Parathyroid adenoma (tissue), 2 donors: ENCODE data around the gene COLEC12.

ENCODE experiments used
- H2AFZ ChIP-seq: fragments of 300-600 bp; sonication (generic); one replicate; pipeline ENCODE4 v1.7.0; 2017; ENCODE audit warnings: antibody characterized with exemption, mild to moderate bottlenecking
- H3K27ac ChIP-seq: fragments of 300-600 bp; sonication (generic); one replicate; pipeline ENCODE4 v1.7.0; 2017
- H3K27me3 ChIP-seq: fragments of 300-600 bp; sonication (generic); one replicate; pipeline ENCODE4 v1.7.0; 2017; ENCODE audit warnings: low read length; ENCODE audit not compliant: control insufficient read depth, insufficient read depth
- H3K36me3 ChIP-seq: fragments of 300-600 bp; sonication (generic); one replicate; pipeline ENCODE4 v1.7.0; 2017; ENCODE audit warnings: low read length; ENCODE audit not compliant: control insufficient read depth, insufficient read depth
- H3K4me1 ChIP-seq: fragments of 300-600 bp; sonication (generic); one replicate; pipeline ENCODE4 v1.7.0; 2017; ENCODE audit warnings: control low read depth
- H3K4me2 ChIP-seq: fragments of 300-600 bp; sonication (generic); one replicate; pipeline ENCODE4 v1.7.0; 2017; ENCODE audit warnings: low read length
- H3K4me3 ChIP-seq: fragments of 300-600 bp; sonication (generic); one replicate; pipeline ENCODE4 v1.7.0; 2017; ENCODE audit warnings: low read depth, low read length
- H3K79me2 ChIP-seq: fragments of 300-600 bp; sonication (generic); one replicate; pipeline ENCODE4 v1.7.0; 2017; ENCODE audit warnings: control low read depth
- H3K9ac ChIP-seq: fragments of 300-600 bp; sonication (generic); one replicate; pipeline ENCODE4 v1.7.0; 2017; ENCODE audit warnings: mild to moderate bottlenecking
- H3K9me3 ChIP-seq: fragments of 300-600 bp; sonication (generic); one replicate; pipeline ENCODE4 v1.7.0; 2017; ENCODE audit warnings: low read length; ENCODE audit not compliant: control insufficient read depth
- TF ChIP-seq, protein P1 (sequence below): fragments of 300-600 bp; sonication (generic); IDR thresholded peaks from one replicate; pipeline ENCODE4 v1.7.0; 2017; ENCODE audit warnings: antibody characterized with exemption, mild to moderate bottlenecking
- donor health status: primary hyperparathyroidism.

Gene COLEC12

GRCh38 chr18:272650-273049 is 227.9 kb downstream of the COLEC12 start:
- H3K4me3 ChIP-seq: no peak overlapping the region
- H3K79me2 ChIP-seq: peaks cover 7% of the 10 kb centered on the region
- H3K4me2 ChIP-seq: no peak overlapping the region
- no peak overlapping the region for H3K27ac ChIP-seq
- H3K36me3 ChIP-seq: no peaks in the 10 kb centered on the region
- TF ChIP-seq, protein P1, sequence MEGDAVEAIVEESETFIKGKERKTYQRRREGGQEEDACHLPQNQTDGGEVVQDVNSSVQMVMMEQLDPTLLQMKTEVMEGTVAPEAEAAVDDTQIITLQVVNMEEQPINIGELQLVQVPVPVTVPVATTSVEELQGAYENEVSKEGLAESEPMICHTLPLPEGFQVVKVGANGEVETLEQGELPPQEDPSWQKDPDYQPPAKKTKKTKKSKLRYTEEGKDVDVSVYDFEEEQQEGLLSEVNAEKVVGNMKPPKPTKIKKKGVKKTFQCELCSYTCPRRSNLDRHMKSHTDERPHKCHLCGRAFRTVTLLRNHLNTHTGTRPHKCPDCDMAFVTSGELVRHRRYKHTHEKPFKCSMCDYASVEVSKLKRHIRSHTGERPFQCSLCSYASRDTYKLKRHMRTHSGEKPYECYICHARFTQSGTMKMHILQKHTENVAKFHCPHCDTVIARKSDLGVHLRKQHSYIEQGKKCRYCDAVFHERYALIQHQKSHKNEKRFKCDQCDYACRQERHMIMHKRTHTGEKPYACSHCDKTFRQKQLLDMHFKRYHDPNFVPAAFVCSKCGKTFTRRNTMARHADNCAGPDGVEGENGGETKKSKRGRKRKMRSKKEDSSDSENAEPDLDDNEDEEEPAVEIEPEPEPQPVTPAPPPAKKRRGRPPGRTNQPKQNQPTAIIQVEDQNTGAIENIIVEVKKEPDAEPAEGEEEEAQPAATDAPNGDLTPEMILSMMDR: no peak
- H3K27me3 ChIP-seq: no peaks in the 10 kb centered on the region
- no peak overlapping the region for H2AFZ ChIP-seq
- no peak overlapping the region for H3K9ac ChIP-seq
- no peaks in the 10 kb centered on the region for H3K9me3 ChIP-seq
- H3K4me1 ChIP-seq: peaks cover 6% of the 10 kb centered on the region

GRCh38 chr18:269480-270095 is 230.9 kb downstream of the COLEC12 start:
- TF ChIP-seq, protein P1: no peak
- Histone ChIP-seq H3K9ac (no peak overlapping the region), H3K36me3 (no peaks in the 10 kb centered on the region), H2AFZ (no peak overlapping the region), H3K79me2 (peaks cover 9% of the 10 kb centered on the region), H3K9me3 (no peaks in the 10 kb centered on the region), H3K4me3 (no peak overlapping the region), H3K27ac (no peak overlapping the region), H3K4me1 (peaks cover 6% of the 10 kb centered on the region), H3K27me3 (no peaks in the 10 kb centered on the region), H3K4me2 (no peak overlapping the region)

DNA sequence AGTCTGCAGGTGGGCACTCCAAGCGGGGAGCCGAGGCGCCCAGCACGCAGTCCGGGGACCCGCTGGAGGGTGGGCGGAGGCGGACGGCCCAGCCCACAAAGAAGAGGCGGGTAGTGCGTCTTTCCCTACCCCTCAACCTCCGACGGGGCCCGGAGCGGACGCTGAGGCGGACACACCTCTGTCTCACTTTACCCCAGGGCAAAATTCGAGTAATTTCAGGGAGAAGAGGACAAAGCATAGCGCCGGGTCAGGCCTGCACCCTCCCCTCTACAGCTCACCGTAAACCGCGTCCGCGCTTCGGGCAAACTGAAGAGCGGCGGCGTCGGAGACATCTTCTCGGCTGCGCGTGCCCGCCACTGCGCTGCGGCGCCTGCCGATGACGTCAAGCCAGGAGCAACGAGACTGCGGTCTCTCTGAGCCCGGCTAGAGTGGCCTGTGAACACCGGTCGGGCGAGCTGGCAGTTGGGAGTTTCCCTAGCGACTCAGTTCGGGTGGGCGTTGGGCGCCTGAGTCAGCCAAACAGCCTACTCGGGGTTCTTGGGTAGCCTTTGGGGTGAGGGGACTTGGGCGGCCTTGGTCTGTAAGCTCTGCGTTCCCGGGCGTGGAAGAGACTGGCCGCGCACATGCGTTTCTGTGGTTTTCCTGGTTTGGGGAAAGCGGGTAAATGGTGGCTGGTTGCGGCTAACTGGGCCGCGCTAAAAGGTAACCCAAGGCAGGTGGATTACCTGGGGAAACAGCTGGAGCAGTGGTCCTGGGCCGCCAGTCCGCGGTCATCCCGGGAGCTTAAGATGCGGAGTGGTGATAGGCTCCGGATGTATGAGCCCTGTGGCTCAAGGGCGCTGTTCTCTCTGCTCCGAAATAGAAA is 232.6 kb downstream of the COLEC12 start, which contains the start of gene THOC1:
TSS of gene THOC1 (minus strand) at position 360 of the 865 bp plus-strand sequence. CDS start at position 332, 28 bp downstream.
- Histone ChIP-seq H3K9me3 (no peaks in the 10 kb centered on the region), H3K4me3 (peak within 1 kb of the TSS; percentile 98), H2AFZ (peak within 1 kb of the TSS; percentile 99), H3K4me2 (peak within 1 kb of the TSS; percentile 86), H3K27me3 (no peaks in the 10 kb centered on the region), H3K4me1 (peaks cover 6% of the 10 kb centered on the region), H3K9ac (peak within 1 kb of the TSS; percentile 95), H3K27ac (peak within 1 kb of the TSS; percentile 93), H3K36me3 (no peaks in the 10 kb centered on the region), H3K79me2 (peaks cover 9% of the 10 kb centered on the region)
- TF ChIP-seq, protein P1: no peak

GRCh38 chr18:267380-267687 is 233.2 kb downstream of the COLEC12 start:
- Histone ChIP-seq H3K36me3 (no peaks in the 10 kb centered on the region), H3K4me3 (peak overlapping the region; percentile 98), H3K79me2 (peaks cover 9% of the 10 kb centered on the region), H3K4me1 (peaks cover 6% of the 10 kb centered on the region), H3K27ac (peak overlapping the region; percentile 93), H3K4me2 (peak overlapping the region; percentile 86), H3K27me3 (no peaks in the 10 kb centered on the region), H3K9me3 (no peaks in the 10 kb centered on the region), H2AFZ (peak overlapping the region; percentile 99), H3K9ac (peak overlapping the region; percentile 95)
- TF ChIP-seq, protein P1: no peak
